Stimulated activated CD4-positive, alpha-beta T cell treated with anti-CD3 and anti-CD28 coated beads, Interleukin-4, amount 100 ng/mL, for 24 hours (primary cell): ENCODE measurements around the gene NDUFA8.

Experiments used
- DNase-seq: peaks from one replicate; pipeline ENCODE4 v3.0.0-alpha.2; 2020

The NDUFA8 gene

DNA sequence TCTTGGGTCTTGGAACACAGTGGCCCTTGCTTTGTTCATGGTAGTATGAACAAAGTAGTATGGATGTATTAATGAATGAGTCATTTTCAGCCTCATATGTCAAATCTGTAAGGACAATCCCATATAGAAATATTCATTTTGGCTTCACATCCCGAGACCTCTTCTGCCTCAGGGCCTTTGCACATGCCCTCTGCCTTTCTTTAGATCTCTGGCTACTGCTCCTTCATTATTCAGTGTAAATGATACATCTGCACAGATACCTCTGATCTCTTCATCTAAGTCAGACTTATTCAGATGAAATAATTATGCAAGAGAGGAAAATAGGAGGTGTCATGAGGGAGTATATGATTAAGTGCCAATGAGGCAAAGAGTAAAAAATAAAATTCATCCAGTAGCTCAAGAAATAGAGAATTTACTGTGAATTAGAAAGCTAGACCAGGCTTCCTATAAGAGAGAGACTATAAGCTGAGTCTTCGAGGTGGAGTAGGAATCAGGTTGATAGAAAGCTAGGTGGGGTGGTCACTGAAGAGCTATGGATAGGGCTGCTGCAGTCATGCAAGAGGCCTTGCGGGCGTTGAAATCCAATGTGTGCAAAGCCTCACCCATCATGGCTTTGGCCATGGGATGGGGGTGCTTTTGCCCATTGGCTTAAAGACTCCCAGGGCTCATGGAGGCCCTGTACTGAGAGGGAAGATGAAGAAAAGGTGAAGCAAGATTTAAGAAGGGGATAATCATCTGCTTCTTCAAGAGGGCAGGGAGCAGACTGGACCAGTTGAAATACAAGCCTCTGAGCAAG, 62.8 kb downstream of the NDUFA8 start:
- DNase-seq, result no peak

DNA sequence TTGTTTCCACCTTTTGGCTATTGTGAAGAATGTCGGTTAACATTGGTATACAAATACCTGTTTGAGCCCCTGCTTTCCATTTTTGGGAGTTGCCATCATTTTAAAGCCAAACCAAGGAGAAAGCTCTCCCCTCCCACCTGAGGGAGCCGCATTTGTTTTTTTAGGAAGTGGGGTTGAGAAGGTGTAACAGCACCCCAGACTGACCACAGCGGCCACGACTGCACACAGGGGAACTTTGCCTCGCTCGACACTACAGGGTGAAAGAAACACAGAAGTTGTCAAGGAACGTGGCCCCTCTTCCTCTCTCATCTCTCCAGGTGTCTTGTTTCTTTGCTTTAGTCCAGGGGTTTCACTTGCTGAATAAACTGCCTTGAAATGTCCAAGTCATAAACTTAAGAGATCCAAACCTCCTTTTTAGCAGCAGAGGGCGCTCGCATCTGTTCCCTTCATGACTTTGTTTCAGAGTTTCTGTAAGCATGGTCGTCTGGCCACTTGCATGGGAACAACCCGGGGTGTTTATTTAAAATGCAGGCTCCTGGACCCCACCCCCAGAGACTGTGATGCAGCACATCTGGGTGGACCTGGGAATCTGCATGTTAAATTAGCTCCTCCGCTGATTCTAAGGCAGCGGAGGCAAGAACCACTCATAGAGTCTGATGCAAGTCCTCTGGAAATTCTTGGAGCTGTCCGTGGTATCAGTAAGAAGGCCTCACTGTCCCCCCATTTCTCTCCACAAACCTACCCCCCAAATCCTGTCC, 64.4 kb downstream of the NDUFA8 start:
- DNase-seq, result peak; percentile 60
